Measurements from ENCODE around the gene ZRSR2. TPM values are rescaled to one million over a fixed set of nuclear protein-coding genes. Genes with fewer than 3 reads are reported as not detected.

The ZRSR2 gene
- total RNA-seq, 2 donors from 2014 or later = 2.9 to 6.2 TPM

GRCh38 chrX:15838017-15838416 lies 47.7 kb downstream of the ZRSR2 start:
- Histone ChIP-seq H3K27me3 (replicated peaks; ENCODE audit: insufficient read depth) (no peaks in the 10 kb centered on the region), H3K27ac (no peak overlapping the region), H3K4me3 (no peak overlapping the region), H3K9me3 (no peaks in the 10 kb centered on the region), H3K4me1 (replicated peaks) (no peaks in the 10 kb centered on the region), H3K36me3 (no peaks in the 10 kb centered on the region)
- no peak for DNase-seq (ENCODE audit: low spot score)
- intact Hi-C loops (cut with DNase I) = no loop called here
- 92% methylated on average over 3 of the region's 3 CpGs for WGBS
- TF ChIP-seq POLR2AphosphoS5 (IDR thresholded peaks at IDR 0.05) (no peak), POLR2A (IDR thresholded peaks at IDR 0.05) (no peak), CTCF (IDR thresholded peaks at IDR 0.05) (no peak)

- WGBS = 96% methylated on average over 2 of the region's 2 CpGs
Measured at GRCh38 chrX:15841853-15842516, 51.7 kb downstream of the ZRSR2 start.

GRCh38 chrX:15843960-15844359 lies 53.7 kb downstream of the ZRSR2 start:
- intact Hi-C loops (cut with DNase I) = no loop called here
- Histone ChIP-seq H3K27me3 (replicated peaks; ENCODE audit: insufficient read depth) (no peaks in the 10 kb centered on the region), H3K36me3 (no peaks in the 10 kb centered on the region), H3K4me1 (replicated peaks) (no peaks in the 10 kb centered on the region), H3K27ac (no peak overlapping the region), H3K9me3 (no peaks in the 10 kb centered on the region), H3K4me3 (no peak overlapping the region)
- DNase-seq (ENCODE audit: low spot score) = no peak
- TF ChIP-seq POLR2A (IDR thresholded peaks at IDR 0.05) = no peak
- no peak for TF ChIP-seq CTCF (IDR thresholded peaks at IDR 0.05)
- no peak for TF ChIP-seq POLR2AphosphoS5 (IDR thresholded peaks at IDR 0.05)

More at GRCh38 chrX:15841853-15842516, 51.7 kb downstream of the ZRSR2 start:
- intact Hi-C loops (cut with DNase I) = no loop called here
- DNase-seq (ENCODE audit: low spot score) = no peak
- TF ChIP-seq POLR2A (IDR thresholded peaks at IDR 0.05) (no peak), CTCF (IDR thresholded peaks at IDR 0.05) (no peak)
- Histone ChIP-seq H3K9me3 (no peaks in the 10 kb centered on the region), H3K27ac (no peak overlapping the region), H3K4me1 (replicated peaks) (no peaks in the 10 kb centered on the region), H3K27me3 (replicated peaks; ENCODE audit: insufficient read depth) (no peaks in the 10 kb centered on the region), H3K36me3 (no peaks in the 10 kb centered on the region), H3K4me3 (no peak overlapping the region)

GRCh38 chrX:15848576-15848975 lies 58.3 kb downstream of the ZRSR2 start:
- Histone ChIP-seq H3K36me3 (no peaks in the 10 kb centered on the region), H3K9me3 (no peaks in the 10 kb centered on the region), H3K4me3 (no peak overlapping the region), H3K27ac (no peak overlapping the region), H3K27me3 (replicated peaks; ENCODE audit: insufficient read depth) (no peaks in the 10 kb centered on the region), H3K4me1 (replicated peaks) (no peaks in the 10 kb centered on the region)
- intact Hi-C loops (cut with DNase I) = no loop called here
- DNase-seq (ENCODE audit: low spot score) = no peak
- no peak for TF ChIP-seq POLR2AphosphoS5 (IDR thresholded peaks at IDR 0.05)
- TF ChIP-seq POLR2A (IDR thresholded peaks at IDR 0.05) = no peak
- no peak for TF ChIP-seq CTCF (IDR thresholded peaks at IDR 0.05)
- 80% methylated on average over 1 of the region's 1 CpG for WGBS

GRCh38 chrX:15849555-15849954 lies 59.3 kb downstream of the ZRSR2 start:
- intact Hi-C loops (cut with DNase I) = no loop called here
- DNase-seq (ENCODE audit: low spot score) = no peak
- H3K27ac ChIP-seq = no peak overlapping the region
- WGBS = 68% methylated on average over 5 of the region's 5 CpGs
- H3K36me3 ChIP-seq = no peaks in the 10 kb centered on the region
- no peak overlapping the region for H3K4me3 ChIP-seq
- no peaks in the 10 kb centered on the region for H3K4me1 ChIP-seq (replicated peaks)
- no peaks in the 10 kb centered on the region for H3K27me3 ChIP-seq (replicated peaks; ENCODE audit: insufficient read depth)
- no peaks in the 10 kb centered on the region for H3K9me3 ChIP-seq
- TF ChIP-seq CTCF (IDR thresholded peaks at IDR 0.05) (no peak), POLR2AphosphoS5 (IDR thresholded peaks at IDR 0.05) (no peak), POLR2A (IDR thresholded peaks at IDR 0.05) (no peak)

Data from prostate gland (tissue), 2 donors.